H4 (cell line): Measurements from ENCODE around the gene FARP2. TPM values are rescaled to one million over a fixed set of nuclear protein-coding genes. Genes with fewer than 3 reads are reported as not detected.
A peak's percentile ranks its signal among the peaks of the same experiment; 100 is the strongest.
"Not testable (repeated sequence)": the region's sequence is repeated elsewhere in the genome, so short reads cannot be mapped to it uniquely, and the experiment has no call there.

Source experiments
- DNase-seq: peaks from one replicate; pipeline ENCODE4 v3.0.0-alpha.2; 2015; ENCODE audit warnings: low spot score
- total RNA-seq: library from RNA; depleted of rRNA; stranded (reverse); fragments of >200 nt; shearing (Covaris generic); gene quantifications from 2 replicates; pipeline ENCODE4 v1.2.3, GENCODE V29; 2014; rRNA removed

Gene FARP2, protein sequence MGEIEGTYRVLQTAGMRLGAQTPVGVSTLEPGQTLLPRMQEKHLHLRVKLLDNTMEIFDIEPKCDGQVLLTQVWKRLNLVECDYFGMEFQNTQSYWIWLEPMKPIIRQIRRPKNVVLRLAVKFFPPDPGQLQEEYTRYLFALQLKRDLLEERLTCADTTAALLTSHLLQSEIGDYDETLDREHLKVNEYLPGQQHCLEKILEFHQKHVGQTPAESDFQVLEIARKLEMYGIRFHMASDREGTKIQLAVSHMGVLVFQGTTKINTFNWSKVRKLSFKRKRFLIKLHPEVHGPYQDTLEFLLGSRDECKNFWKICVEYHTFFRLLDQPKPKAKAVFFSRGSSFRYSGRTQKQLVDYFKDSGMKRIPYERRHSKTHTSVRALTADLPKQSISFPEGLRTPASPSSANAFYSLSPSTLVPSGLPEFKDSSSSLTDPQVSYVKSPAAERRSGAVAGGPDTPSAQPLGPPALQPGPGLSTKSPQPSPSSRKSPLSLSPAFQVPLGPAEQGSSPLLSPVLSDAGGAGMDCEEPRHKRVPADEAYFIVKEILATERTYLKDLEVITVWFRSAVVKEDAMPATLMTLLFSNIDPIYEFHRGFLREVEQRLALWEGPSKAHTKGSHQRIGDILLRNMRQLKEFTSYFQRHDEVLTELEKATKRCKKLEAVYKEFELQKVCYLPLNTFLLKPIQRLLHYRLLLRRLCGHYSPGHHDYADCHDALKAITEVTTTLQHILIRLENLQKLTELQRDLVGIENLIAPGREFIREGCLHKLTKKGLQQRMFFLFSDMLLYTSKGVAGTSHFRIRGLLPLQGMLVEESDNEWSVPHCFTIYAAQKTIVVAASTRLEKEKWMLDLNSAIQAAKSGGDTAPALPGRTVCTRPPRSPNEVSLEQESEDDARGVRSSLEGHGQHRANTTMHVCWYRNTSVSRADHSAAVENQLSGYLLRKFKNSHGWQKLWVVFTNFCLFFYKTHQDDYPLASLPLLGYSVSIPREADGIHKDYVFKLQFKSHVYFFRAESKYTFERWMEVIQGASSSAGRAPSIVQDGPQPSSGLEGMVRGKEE
- 23.6 and 29.4 TPM in 2 replicates for total RNA-seq

- peak; percentile 98 for DNase-seq
Observed at GRCh38 chr2:241355983-241356870, at the start of gene FARP2. TSS of gene FARP2 (plus strand) at chr2:241356285. CDS start at chr2:241373108, 16,823 bp downstream.

- DNase-seq, result no peak
Observed at GRCh38 chr2:241307055-241307454, 49.0 kb upstream of the FARP2 start.

DNA sequence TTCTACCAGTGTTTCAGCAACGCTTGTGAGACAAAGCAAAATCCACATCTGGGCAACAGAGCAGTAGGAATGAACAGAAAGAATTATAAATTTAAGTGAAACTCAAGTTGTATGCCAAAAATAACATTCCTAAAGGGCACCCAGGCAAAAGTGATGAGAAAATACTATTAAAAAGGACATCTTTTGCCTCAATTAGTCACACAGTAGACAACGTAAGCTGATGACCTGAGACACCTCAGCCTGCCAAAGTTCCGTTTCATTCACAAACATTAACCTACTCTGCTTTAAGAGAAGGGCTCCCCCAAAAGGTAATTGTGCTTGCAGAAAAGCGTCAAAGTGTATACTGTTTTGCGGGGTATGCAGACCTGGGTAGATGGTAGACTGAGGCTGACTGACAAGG is 47.8 kb upstream of the FARP2 start:
- DNase-seq, result no peak

- DNase-seq, result no peak
Observed at GRCh38 chr2:241308832-241309500, 47.1 kb upstream of the FARP2 start.

GRCh38 chr2:241309684-241310117 is 46.4 kb upstream of the FARP2 start:
- DNase-seq, result no peak

- DNase-seq, result no peak
Observed at GRCh38 chr2:241310917-241311566, 45.0 kb upstream of the FARP2 start.

DNA sequence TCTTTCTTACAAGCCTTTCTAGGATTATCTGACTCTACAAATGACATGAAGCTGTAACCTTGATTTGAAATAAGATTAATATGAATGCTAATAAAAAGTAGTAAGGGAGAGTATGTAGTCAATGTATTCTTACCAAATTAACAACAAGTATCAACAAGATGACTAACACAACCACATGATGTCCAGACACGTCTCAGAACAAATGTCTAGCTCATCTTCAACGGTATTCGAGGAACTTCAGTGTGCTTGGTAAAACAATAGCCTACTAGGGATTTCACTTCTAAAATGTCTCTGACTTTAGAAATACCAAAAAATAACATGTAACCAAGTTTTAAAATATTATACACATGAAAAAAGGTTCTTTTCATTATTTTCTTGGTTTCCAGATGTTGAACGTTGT is 44.0 kb upstream of the FARP2 start:
- DNase-seq, result no peak

GRCh38 chr2:241313543-241314095 is 42.5 kb upstream of the FARP2 start:
- DNase-seq, result no peak

GRCh38 chr2:241314226-241315092 is 41.6 kb upstream of the FARP2 start:
- DNase-seq, result peak; percentile 56

GRCh38 chr2:241315093-241315878 is 40.8 kb upstream of the FARP2 start, which contains the start of gene HDLBP:
TSS of gene HDLBP (minus strand) at chr2:241315672. CDS start at chr2:241266869, 48,803 bp downstream.
- peak; percentile 98 for DNase-seq

DNA sequence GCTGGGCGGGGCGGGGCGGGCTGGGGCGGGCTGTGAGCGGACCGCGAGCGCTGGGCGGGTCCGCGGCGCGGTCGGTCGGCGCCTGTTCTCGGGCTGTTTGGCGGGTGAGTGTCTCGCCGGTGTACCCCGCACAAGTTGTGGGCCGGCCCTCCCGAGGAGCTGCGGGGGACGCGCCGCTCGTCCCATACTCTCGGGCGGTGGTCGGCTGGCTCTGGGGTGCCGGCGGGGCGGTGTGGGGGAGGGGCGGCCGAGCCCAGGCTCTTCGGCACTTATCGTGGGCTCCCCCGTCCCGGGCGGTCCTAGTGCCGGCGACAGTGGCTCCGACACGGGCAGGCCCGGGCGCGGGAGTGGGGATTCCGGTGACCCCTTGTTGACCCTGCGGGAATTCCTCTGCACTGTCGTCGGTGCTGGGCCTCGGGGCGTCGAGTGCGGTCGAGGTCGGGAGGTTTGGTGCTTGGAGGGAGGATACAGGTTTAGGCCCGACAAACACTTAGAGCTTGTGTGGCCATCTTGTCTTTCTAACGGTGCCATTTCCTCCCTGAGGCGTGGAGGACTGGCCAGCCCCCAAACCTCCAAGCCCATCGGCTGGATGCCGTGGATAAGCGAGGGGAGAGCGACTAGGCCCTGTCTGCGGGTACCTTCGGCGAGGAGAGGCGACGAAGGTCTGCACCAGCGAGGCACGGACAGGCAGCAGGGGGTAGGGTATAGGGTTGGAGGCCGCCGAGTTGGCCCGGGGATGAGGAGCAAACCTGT is 40.0 kb upstream of the FARP2 start, which contains the start of gene SEPTIN2:
SEPTIN2 (plus strand) TSS at position 47 of the 753 bp plus-strand sequence. CDS start 8,308 bp downstream, outside the sequence.
- DNase-seq, result peak; percentile 31

DNA sequence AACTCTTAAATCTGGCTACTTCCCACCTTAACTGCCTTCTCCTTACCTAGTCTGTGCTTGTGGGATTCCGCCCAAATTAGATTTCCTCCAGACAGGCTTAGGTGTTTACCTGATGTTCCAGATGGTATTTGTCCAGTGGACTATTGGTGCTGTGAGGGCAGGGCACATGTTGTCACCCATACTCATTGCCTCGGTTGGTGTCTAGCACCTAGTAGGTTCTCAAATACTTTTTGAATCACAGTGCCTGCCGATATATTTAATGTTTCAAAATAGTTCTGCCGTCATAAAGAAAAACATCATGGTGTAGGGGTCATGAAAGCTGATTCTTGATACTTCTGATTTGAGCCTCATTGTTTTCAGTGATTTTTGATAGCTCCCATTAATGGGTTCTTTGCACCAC is 39.3 kb upstream of the FARP2 start:
- no peak for DNase-seq

GRCh38 chr2:241317391-241317790 is 38.7 kb upstream of the FARP2 start:
- no peak for DNase-seq

GRCh38 chr2:241318830-241319229 is 37.3 kb upstream of the FARP2 start:
- DNase-seq, result not testable (repeated sequence)

DNA sequence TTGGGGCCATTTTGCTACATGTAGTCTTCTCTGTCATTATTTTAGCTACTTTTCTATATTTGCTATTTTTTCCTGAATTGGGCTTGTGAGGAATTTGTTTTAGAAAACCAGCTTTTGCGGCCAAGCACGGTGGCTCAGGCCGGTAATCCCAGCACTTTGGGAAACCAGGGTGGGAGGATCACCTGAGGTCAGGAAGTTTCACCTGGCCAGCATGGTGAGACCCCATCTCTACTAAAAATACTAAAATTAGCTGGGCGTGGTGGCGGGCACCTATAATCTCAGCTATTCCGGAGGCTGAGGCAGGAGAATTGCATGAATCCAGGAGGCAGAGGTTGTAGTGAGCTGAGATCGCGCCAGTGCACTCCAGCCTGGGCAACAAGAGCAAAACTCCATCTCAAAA is 35.7 kb upstream of the FARP2 start:
- DNase-seq, result no peak

DNA sequence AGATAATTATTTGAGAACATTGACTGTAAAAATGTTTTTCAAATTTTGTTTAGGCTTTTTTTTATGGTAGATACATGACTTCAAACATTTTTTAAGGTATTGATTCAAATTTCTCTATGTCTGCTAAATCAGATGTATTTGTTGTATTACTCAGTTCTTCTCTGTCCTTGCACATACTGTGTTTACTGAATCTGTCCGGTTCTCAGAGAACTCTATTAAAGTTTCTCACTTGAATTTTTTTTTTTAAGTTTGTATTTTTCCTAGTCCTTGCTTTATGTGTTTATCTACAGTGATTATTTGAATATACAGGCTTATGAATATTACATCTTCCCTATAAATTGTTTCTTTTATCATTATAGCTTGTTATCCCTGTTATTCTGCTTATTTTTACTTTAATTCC is 35.1 kb upstream of the FARP2 start:
- no peak for DNase-seq

GRCh38 chr2:241321886-241322285 is 34.2 kb upstream of the FARP2 start:
- no peak for DNase-seq
